ENCODE results near the gene SPACA4. TPM values are rescaled to one million over a fixed set of nuclear protein-coding genes. Genes with fewer than 3 reads are reported as not detected.
A peak's percentile ranks its signal among the peaks of the same experiment; 100 is the strongest.

SPACA4 gene
- total and polyA plus RNA-seq, 10 donors = not detected

- Histone ChIP-seq H3K27me3 (replicated peaks in 1 of 7) (peaks cover 0 to 5% (median 0%) of the 10 kb centered on the region in 7 donors), H3K4me1 (peaks cover 0 to 11% (median 4%) of the 10 kb centered on the region in 6 donors), H3K27ac (no peak overlapping the region), H3K9me3 (no peaks in the 10 kb centered on the region), H3K36me3 (no peaks in the 10 kb centered on the region), H3K4me3 (no peak overlapping the region)
- intact Hi-C loops (cut with DNase I; ENCODE audit: low total_unique reads) = no loop called here
- WGBS, 5 donors = 32 to 63% (median 51%) methylated on average over 3 of the region's 3 CpGs
- no peak for TF ChIP-seq CTCF (IDR thresholded peaks at IDR 0.05 in 8 of 11, conservative IDR thresholded peaks at IDR 0.05 in 3 of 11)
- TF ChIP-seq POLR2A (IDR thresholded peaks at IDR 0.05) = no peak
- TF ChIP-seq POLR2AphosphoS5 (IDR thresholded peaks at IDR 0.05) = no peak
- DNase-seq = no peak
These were observed 27.7 kb upstream of the SPACA4 start for GRCh38 chr19:48578891-48579290.

GRCh38 chr19:48582168-48582567 lies 24.4 kb upstream of the SPACA4 start:
- Histone ChIP-seq H3K4me1 (peaks cover 0 to 11% (median 5%) of the 10 kb centered on the region in 6 donors), H3K36me3 (no peaks in the 10 kb centered on the region), H3K4me3 (no peak overlapping the region), H3K27me3 (replicated peaks in 1 of 7) (peaks cover 0 to 14% (median 0%) of the 10 kb centered on the region in 7 donors), H3K9me3 (no peaks in the 10 kb centered on the region), H3K27ac (no peak overlapping the region)
- TF ChIP-seq POLR2A (IDR thresholded peaks at IDR 0.05) = no peak
- TF ChIP-seq POLR2AphosphoS5 (IDR thresholded peaks at IDR 0.05) = no peak
- TF ChIP-seq CTCF (IDR thresholded peaks at IDR 0.05 in 8 of 11, conservative IDR thresholded peaks at IDR 0.05 in 3 of 11) = no peak
- DNase-seq = no peak
- 61 to 78% (median 67%) methylated on average over 2 of the region's 2 CpGs for WGBS, 5 donors
- intact Hi-C loops (cut with DNase I; ENCODE audit: low total_unique reads) = loop anchor here (5.0 to 10.0 kb wide), 2 partner anchors 77 to 315 kb away; no protein-coding TSS in a partner anchor

GRCh38 chr19:48587387-48587786 lies 19.2 kb upstream of the SPACA4 start:
- no peak overlapping the region for H3K4me3 ChIP-seq
- H3K9me3 ChIP-seq = no peaks in the 10 kb centered on the region
- H3K27ac ChIP-seq = no peak overlapping the region
- peaks cover 0 to 30% (median 0%) of the 10 kb centered on the region in 7 donors for H3K27me3 ChIP-seq (replicated peaks in 1 of 7)
- intact Hi-C loops (cut with DNase I; ENCODE audit: low total_unique reads) = loop anchor here (10.0 kb wide), 1 partner anchor 83 kb away; no protein-coding TSS in a partner anchor
- 70 to 96% (median 86%) methylated on average over 2 to 3 of the region's 3 CpGs for WGBS, 5 donors
- H3K36me3 ChIP-seq = no peaks in the 10 kb centered on the region
- H3K4me1 ChIP-seq = peaks cover 0 to 23% (median 16%) of the 10 kb centered on the region in 6 donors
- no peak for DNase-seq
- TF ChIP-seq POLR2A (IDR thresholded peaks at IDR 0.05) (no peak), CTCF (IDR thresholded peaks at IDR 0.05 in 8 of 11, conservative IDR thresholded peaks at IDR 0.05 in 3 of 11) (no peak), POLR2AphosphoS5 (IDR thresholded peaks at IDR 0.05) (no peak)

GRCh38 chr19:48588670-48589401 lies 17.7 kb upstream of the SPACA4 start:
- 4 to 6% (median 4%) methylated on average over 33 to 36 of the region's 36 CpGs for WGBS, 5 donors
- no peaks in the 10 kb centered on the region for H3K9me3 ChIP-seq
- H3K4me1 ChIP-seq = peaks cover 0 to 18% (median 15%) of the 10 kb centered on the region in 6 donors
- H3K27me3 ChIP-seq (replicated peaks in 1 of 7) = peaks cover 0 to 25% (median 0%) of the 10 kb centered on the region in 7 donors
- peak; percentile 98 for DNase-seq
- TF ChIP-seq POLR2A (IDR thresholded peaks at IDR 0.05) (no peak), POLR2AphosphoS5 (IDR thresholded peaks at IDR 0.05) (peak; percentile 39 to 77 (median 54)), CTCF (IDR thresholded peaks at IDR 0.05 in 8 of 11, conservative IDR thresholded peaks at IDR 0.05 in 3 of 11) (peak; percentile 86 to 96 (median 94))
- intact Hi-C loops (cut with DNase I; ENCODE audit: low total_unique reads) = loop anchor here (10.0 kb wide), 1 partner anchor 84 kb away; no protein-coding TSS in a partner anchor
- H3K4me3 ChIP-seq = peak overlapping the region in 7 of 8 donors; percentile 8 to 68 (median 27)
- H3K36me3 ChIP-seq = no peaks in the 10 kb centered on the region
- H3K27ac ChIP-seq = peak overlapping the region in 2 of 8 donors; percentile 61 to 76

All from spleen (tissue), 11 donors.